Cardiac fibroblast (primary cell): ENCODE results near the gene ENTPD2.

ENCODE experiments used
- DNase-seq, 2 donors: peaks; one replicate each; pipeline versions ENCODE4 v3.0.0 to v3.0.0-alpha.2; 2010; ENCODE audit warnings: low read depth in 2 of 2
- H3K4me3 ChIP-seq, 2 donors: replicated peaks in 1 of 2; 1 replicate in 1 of 2; 2 replicates in 1 of 2; pipeline ENCODE4 v1.5.1; 2011; ENCODE audit warnings: low read depth in 2 of 2, low read length in 2 of 2, mild to moderate bottlenecking in 2 of 2, moderate library complexity in 1 of 2
- TF ChIP-seq, protein P1 (sequence below): IDR thresholded peaks from one replicate; pipeline ENCODE4 v1.5.1; 2011; ENCODE audit warnings: low read depth, mild to moderate bottlenecking, low read length, inconsistent platforms

ENTPD2 gene

DNA sequence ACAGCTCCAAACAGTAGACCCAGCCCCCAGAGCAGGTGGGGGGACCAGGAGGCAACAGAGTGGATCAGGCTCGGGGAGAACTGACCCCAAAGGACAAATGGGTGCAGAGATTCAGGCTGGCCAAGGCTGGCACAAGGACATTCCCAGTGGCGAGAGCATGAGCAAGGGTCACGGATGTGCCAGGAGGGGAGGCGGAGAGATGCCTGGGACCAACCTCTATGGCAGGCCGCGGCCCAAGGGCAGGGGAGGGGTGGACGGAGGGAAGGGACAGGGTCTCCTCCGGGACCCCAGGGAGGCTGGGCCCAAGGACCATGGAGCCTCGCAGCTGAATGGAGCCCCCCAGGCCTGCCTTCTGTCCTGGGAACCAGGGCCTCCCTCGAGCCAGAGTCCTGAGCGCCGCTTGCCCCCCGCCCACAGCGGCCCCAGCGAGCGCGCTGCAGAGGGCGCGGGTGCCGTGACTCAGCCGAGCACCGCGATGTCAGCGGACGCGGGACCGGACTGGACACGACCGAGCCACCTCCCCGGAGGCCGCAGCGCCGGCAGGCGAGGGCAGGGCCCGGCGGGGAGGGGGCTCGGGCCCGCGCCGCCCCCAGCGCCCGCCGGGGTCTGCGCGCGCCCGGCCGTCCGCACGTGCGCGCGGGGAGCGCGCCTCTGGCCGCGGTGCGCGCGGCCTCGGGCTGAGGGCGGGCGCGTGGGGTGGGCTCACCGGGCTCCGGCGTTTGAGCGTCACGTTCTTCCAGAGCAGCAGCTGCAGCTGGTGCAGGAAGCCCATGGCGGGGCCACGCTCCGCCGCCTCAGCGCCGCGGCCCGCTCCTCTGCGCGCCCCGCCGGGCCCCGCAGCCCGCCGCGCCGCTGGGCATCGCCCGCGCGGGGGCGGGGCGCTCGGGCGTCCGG is 26.2 kb downstream of the ENTPD2 start, which contains the start of gene ABCA2:
TSS of gene ABCA2 (minus strand) at position 869 of the 894 bp plus-strand sequence. CDS start at position 772, 97 bp downstream.
- TF ChIP-seq, protein P1, sequence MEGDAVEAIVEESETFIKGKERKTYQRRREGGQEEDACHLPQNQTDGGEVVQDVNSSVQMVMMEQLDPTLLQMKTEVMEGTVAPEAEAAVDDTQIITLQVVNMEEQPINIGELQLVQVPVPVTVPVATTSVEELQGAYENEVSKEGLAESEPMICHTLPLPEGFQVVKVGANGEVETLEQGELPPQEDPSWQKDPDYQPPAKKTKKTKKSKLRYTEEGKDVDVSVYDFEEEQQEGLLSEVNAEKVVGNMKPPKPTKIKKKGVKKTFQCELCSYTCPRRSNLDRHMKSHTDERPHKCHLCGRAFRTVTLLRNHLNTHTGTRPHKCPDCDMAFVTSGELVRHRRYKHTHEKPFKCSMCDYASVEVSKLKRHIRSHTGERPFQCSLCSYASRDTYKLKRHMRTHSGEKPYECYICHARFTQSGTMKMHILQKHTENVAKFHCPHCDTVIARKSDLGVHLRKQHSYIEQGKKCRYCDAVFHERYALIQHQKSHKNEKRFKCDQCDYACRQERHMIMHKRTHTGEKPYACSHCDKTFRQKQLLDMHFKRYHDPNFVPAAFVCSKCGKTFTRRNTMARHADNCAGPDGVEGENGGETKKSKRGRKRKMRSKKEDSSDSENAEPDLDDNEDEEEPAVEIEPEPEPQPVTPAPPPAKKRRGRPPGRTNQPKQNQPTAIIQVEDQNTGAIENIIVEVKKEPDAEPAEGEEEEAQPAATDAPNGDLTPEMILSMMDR, result no peak
- peak within 1 kb of the TSS; percentile 49 to 53 for H3K4me3 ChIP-seq
- DNase-seq, result no peak

DNA sequence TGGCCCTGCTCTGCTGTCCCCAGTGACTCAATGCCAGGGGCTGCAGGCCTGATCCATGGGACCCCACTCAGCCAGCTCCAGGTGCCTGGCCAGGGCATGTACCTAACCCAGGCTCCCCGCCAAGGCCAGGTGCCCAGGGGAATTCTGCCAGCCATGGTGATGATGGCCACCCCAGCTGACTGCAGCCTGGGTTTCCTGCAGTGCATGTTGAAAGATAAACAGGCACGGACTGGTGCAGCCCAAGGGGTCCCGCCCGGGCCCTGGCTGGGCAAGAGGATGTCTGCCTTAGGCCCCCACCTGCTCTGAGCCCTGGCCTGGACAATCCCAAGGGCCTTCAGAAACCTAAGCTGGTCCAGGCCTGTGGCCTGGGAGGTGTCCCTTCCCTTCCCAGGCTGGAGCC is 27.0 kb downstream of the ENTPD2 start:
- DNase-seq, result no peak
- TF ChIP-seq, protein P1, result no peak
- H3K4me3 ChIP-seq, result no peak overlapping the region

DNA sequence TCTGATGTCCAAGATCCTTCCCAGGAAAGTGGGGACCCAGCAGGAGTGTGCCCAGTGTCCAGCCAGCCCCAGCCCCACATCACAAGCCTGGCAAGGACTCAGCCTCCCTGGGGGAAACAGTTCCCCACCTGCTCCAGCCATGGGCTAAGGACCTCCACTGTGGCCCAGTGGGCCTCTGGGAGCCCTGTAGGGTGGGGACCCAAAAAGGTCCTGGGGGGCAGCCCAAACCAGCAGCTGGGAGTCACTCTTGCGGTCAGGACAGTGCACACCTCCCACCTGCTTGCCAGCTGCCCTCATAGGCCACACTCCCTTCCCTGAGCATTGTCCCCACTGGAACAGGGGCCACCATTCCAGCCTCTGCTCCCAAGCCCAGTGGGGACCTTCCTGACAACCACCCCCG is 27.5 kb downstream of the ENTPD2 start:
- TF ChIP-seq, protein P1, result no peak
- no peak overlapping the region for H3K4me3 ChIP-seq

DNA sequence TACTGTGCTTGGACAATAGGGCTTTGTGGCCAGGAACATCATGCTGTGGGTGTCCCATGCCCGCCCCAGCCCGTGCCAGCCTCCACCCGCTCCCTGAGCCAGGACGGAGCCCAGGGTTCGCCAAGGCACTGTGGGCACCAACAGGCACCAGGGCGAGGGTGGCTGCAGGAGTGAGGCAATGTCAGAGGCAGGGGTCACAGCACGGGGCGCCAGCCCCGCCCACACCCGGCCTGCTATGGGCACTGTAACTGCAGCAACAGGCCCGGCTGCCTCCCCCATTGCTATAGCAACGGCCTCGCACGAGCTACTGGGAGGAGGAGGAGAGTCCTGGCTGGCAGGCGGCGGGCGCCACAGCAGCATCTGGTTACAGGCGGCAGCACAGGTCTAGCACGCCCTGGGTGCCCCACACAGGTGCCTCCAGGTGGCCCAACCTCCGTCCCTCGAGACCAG is 28.3 kb downstream of the ENTPD2 start:
- H3K4me3 ChIP-seq, result no peak overlapping the region
- TF ChIP-seq, protein P1, result no peak
- no peak for DNase-seq

More for the DNA sequence above, 27.5 kb downstream of the ENTPD2 start:
- no peak for DNase-seq

DNA sequence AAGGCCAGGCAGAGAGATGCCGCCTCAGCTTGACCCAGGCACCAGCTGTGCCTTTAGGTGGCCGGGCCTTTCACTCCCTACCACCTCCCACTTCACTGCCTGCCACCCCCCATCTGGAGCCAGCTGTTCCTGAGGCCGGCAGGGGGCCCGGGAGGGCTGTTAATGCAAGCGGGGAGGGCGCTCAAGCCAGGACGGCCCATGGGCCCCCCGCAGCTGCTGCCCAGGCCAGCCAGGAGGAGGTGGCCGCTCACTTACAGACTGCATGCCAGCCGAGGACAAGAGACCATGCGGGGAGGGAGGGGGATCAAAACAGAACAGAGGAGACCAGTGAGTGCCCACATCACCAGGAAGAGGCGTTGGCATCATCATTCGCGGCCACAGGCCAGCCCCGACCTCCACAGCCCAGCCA is 30.3 kb downstream of the ENTPD2 start:
- H3K4me3 ChIP-seq, result no peak overlapping the region
- no peak for DNase-seq
- TF ChIP-seq, protein P1, result no peak

DNA sequence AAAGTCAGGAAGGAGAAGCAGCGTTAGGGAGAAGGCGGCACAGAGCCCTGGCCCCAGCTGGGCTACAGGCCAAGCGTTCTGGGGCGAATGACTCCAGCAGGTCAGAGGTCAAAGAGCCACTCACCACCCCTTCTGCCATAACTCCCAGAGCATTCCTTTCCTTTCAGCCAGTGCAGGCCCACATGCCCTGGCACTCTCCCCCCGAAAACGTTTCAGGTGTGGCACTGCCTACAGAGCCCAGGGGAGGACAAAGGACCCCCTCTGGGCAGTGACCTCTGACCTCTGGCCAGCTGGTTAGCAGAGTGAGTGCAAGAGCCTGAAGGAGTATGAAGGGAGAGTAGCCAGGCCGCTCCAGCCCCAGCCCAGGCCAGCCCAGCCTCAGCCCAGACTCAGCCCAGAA is 30.7 kb downstream of the ENTPD2 start:
- no peak for DNase-seq

More for the DNA sequence above, 30.7 kb downstream of the ENTPD2 start:
- H3K4me3 ChIP-seq, result no peak overlapping the region
- TF ChIP-seq, protein P1, result no peak
